Psoas muscle (tissue), 8 donors: ENCODE results near the gene RELN. TPM values are rescaled to one million over a fixed set of nuclear protein-coding genes. Genes with fewer than 3 reads are reported as not detected.

Experiments used
- ATAC-seq, 4 donors: fragments of 200-7000 bp; cut with Tn5 transposase; one replicate each; pipeline ENCODE4 v1.9.1; 2020; ENCODE audit warnings: moderate library complexity in 3 of 4, mild to moderate bottlenecking in 2 of 4
- DNase-seq, 2 donors: peaks; one replicate each; pipeline ENCODE4 v3.0.0-alpha.2; 2020
- H3K27ac ChIP-seq: fragments of 200-600 bp; one replicate; pipeline ENCODE4 v1.8.0; 2022
- H3K27me3 ChIP-seq, 3 donors: fragments of 200-600 bp in 1 of 3; one replicate each; pipeline versions ENCODE4 v1.6.1 to v1.8.0; 2013 to 2022; ENCODE audit warnings: low read length in 2 of 3, mild to moderate bottlenecking in 2 of 3, moderate library complexity in 1 of 3; ENCODE audit not compliant: insufficient read depth in 3 of 3
- H3K36me3 ChIP-seq, 2 donors: fragments of 200-600 bp in 1 of 2; one replicate each; pipeline versions ENCODE4 v1.6.1 to v1.8.0; 2013 to 2022; ENCODE audit warnings: low read depth in 1 of 2, mild to moderate bottlenecking in 1 of 2, moderate library complexity in 1 of 2; ENCODE audit not compliant: insufficient read depth in 1 of 2
- H3K4me1 ChIP-seq: fragments of 200-600 bp; one replicate; pipeline ENCODE4 v1.8.0; 2022
- H3K4me3 ChIP-seq: fragments of 200-600 bp; one replicate; pipeline ENCODE4 v1.8.0; 2022; ENCODE audit warnings: mild to moderate bottlenecking
- H3K9me3 ChIP-seq: fragments of 200-600 bp; one replicate; pipeline ENCODE4 v1.8.0; 2022
- WGBS, 3 donors: extraction: QIAGEN DNeasy Blood & Tissue Kit; methylation state at CpG; one replicate each; pipeline versions ENCODE4 v1.1.6 to v1.1.7; 2013; 5-methylcytosine and 5-hydroxymethylcytosine counted together
- intact Hi-C, 2 donors: fragments of 100-400 bp; cut with DNase I; formaldehyde crosslinking; loops; one replicate each; pipeline versions ENCODE4 v1.11.0 to v1.14.2; 2022
- polyA plus RNA-seq, 3 donors: library from polyadenylated mRNA; stranded (reverse); fragments of 200-250 nt; gene quantifications; one replicate each; pipeline ENCODE4 v1.2.3, GENCODE V29; 2013
- total RNA-seq, 4 donors: library from RNA; stranded (reverse); fragmentation: NEBNext Ultra II Directional in 2 of 4; extraction: Animal tissue kit (Norgen Biotek cat#: 25700) in 2 of 4; gene quantifications; one replicate each; pipeline versions ENCODE4 v1.2.1 to v1.2.4, GENCODE V29; 2021 to 2023
- TF ChIP-seq, protein P1 (sequence below): fragments of 200-600 bp; IDR thresholded peaks from one replicate; pipeline ENCODE4 v1.8.0; 2022; ENCODE audit warnings: antibody characterized with exemption
- donor health status: healthy with polysubstance abuse.
- donor health status: DM: no; HTN: no; CAD: no; lungs with moderate emphysema.
- donor health status: Bipolar disorder and iron deficiency.
- donor health status: healthy.
- donor health status: DM: yes; HTN: yes; CAD: no.
- donor health status: DM: no; HTN: no; CAD: no.
- donor health status: DM: no; HTN: no; CAD: no.
- donor health status: DM: yes; HTN: yes; CAD: no.

Gene RELN
- total and polyA plus RNA-seq, 7 donors, result 0.10 to 0.44 (median 0.32) TPM

GRCh38 chr7:103990991-103991390 lies 1.5 kb upstream of the RELN start:
- no peak overlapping the region for H3K27ac ChIP-seq
- no peak overlapping the region for H3K4me3 ChIP-seq
- ATAC-seq (no peak), DNase-seq (no peak)
- intact Hi-C loops, result no loop called here
- TF ChIP-seq, protein P1, sequence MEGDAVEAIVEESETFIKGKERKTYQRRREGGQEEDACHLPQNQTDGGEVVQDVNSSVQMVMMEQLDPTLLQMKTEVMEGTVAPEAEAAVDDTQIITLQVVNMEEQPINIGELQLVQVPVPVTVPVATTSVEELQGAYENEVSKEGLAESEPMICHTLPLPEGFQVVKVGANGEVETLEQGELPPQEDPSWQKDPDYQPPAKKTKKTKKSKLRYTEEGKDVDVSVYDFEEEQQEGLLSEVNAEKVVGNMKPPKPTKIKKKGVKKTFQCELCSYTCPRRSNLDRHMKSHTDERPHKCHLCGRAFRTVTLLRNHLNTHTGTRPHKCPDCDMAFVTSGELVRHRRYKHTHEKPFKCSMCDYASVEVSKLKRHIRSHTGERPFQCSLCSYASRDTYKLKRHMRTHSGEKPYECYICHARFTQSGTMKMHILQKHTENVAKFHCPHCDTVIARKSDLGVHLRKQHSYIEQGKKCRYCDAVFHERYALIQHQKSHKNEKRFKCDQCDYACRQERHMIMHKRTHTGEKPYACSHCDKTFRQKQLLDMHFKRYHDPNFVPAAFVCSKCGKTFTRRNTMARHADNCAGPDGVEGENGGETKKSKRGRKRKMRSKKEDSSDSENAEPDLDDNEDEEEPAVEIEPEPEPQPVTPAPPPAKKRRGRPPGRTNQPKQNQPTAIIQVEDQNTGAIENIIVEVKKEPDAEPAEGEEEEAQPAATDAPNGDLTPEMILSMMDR, result no peak
- no peaks in the 10 kb centered on the region for H3K36me3 ChIP-seq
- peaks cover 5 to 53% (median 8%) of the 10 kb centered on the region in 3 donors for H3K27me3 ChIP-seq
- WGBS, 3 donors, result 16 to 25% (median 21%) methylated on average over 4 of the region's 4 CpGs
- H3K4me1 ChIP-seq, result no peaks in the 10 kb centered on the region
- H3K9me3 ChIP-seq, result no peaks in the 10 kb centered on the region

GRCh38 chr7:103989785-103990767 lies 618 bp upstream of the RELN start:
- ATAC-seq, result peak in 2 of 4 donors; percentile 25 to 44
- Histone ChIP-seq H3K27ac (no peak overlapping the region), H3K36me3 (no peaks in the 10 kb centered on the region), H3K4me1 (no peaks in the 10 kb centered on the region), H3K4me3 (peak overlapping the region; percentile 66), H3K27me3 (peaks cover 5 to 57% (median 8%) of the 10 kb centered on the region in 3 donors), H3K9me3 (no peaks in the 10 kb centered on the region)
- WGBS, 3 donors, result 1% methylated on average over 55 to 80 of the region's 80 CpGs
- intact Hi-C loops, result no loop called here
- DNase-seq, result no peak
- TF ChIP-seq, protein P1, result no peak

DNA sequence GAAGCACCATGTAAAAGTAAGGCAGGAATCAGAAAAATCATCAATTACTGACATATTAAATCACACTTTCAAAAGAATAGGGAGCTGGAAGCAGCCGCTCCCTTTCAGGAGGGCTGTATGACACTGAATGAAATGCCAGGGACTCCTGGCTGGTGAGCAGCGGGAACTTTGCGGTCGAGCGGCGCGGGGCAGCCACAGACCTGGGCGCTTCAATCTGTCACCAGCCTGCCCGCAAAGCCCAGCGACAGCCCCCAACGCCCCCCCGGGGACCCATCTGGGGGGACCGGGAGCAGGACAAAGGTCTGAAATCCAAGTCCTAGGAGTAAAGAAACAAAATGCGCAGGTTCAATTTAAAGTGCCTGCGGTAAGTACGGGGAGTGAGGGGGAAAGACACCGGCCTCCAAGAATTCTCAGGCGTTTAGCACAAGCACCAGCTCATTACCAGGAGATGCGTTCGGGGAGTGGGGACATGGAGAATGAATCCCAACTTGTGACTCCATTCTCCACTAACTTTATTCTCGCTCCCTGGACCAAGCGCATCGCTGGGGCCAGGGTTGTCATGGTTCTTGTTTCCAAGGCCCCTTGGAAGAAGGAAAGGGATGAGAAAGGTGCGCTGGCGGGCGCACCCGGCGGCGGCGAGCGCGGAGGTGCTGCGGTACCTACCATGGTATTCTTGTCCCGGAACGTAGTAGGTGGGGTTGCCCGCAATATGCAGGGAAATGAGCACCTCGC lies 824 bp downstream of the RELN start:
- WGBS, 3 donors, result 2 to 4% (median 3%) methylated on average over 37 of the region's 37 CpGs
- TF ChIP-seq, protein P1, result no peak
- Histone ChIP-seq H3K4me3 (peak overlapping the region; percentile 66), H3K27me3 (peaks cover 5 to 62% (median 9%) of the 10 kb centered on the region in 3 donors), H3K27ac (no peak overlapping the region), H3K9me3 (no peaks in the 10 kb centered on the region), H3K36me3 (no peaks in the 10 kb centered on the region), H3K4me1 (no peaks in the 10 kb centered on the region)
- DNase-seq (no peak), ATAC-seq (no peak)
- intact Hi-C loops, result no loop called here

DNA sequence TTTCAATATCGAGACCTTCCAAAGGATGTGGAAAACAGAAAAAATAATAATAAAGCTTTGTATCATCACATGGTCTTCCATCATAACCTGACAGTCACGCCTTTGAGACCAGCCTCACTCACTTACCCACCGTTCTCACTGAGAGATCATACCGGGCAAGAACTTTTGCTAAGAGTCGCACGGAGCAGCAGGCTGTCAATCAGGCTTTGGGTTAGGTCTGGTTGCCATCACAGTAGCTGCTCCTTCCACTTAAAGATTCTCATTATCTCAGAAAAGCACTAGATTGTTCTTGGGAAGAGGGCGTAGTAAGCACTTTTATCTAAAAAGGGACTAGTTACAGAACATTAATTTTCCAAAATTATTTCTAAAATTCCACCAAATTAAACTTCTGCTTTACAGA lies 2.0 kb downstream of the RELN start:
- peaks cover 5 to 62% (median 15%) of the 10 kb centered on the region in 3 donors for H3K27me3 ChIP-seq
- WGBS, 3 donors, result 53 to 60% (median 59%) methylated on average over 7 of the region's 7 CpGs
- ATAC-seq, result no peak
- H3K9me3 ChIP-seq, result no peaks in the 10 kb centered on the region
- no peak overlapping the region for H3K4me3 ChIP-seq
- TF ChIP-seq, protein P1, result no peak
- H3K4me1 ChIP-seq, result no peaks in the 10 kb centered on the region
- no peak for DNase-seq
- intact Hi-C loops, result no loop called here
- H3K36me3 ChIP-seq, result no peaks in the 10 kb centered on the region
- no peak overlapping the region for H3K27ac ChIP-seq
